Trophoblast cell (in vitro differentiated cells and primary cell): ENCODE results near the gene GRIA4.

Source experiments
- DNase-seq, 2 donors: peaks; one replicate each; pipeline ENCODE4 v3.0.0-alpha.2; 2016
- H2AFZ ChIP-seq: 2 replicates; pipeline ENCODE4 v1.6.1; 2013; ENCODE audit warnings: low read length, moderate library complexity, mild to moderate bottlenecking; ENCODE audit not compliant: insufficient read depth, poor library complexity
- H2AK5ac ChIP-seq: 2 replicates; pipeline ENCODE4 v1.6.1; 2013; ENCODE audit warnings: mild to moderate bottlenecking, low read length
- H2BK120ac ChIP-seq: 2 replicates; pipeline ENCODE4 v1.6.1; 2013; ENCODE audit warnings: low read length, mild to moderate bottlenecking, moderate library complexity; ENCODE audit not compliant: insufficient read depth, poor library complexity
- H2BK12ac ChIP-seq: 2 replicates; pipeline ENCODE4 v1.6.1; 2013; ENCODE audit warnings: mild to moderate bottlenecking, low read length, moderate library complexity
- H2BK5ac ChIP-seq: 2 replicates; pipeline ENCODE4 v1.6.1; 2013; ENCODE audit warnings: low read length, low read depth, moderate library complexity, mild to moderate bottlenecking; ENCODE audit not compliant: poor library complexity
- H3K14ac ChIP-seq: 2 replicates; pipeline ENCODE4 v1.6.1; 2013; ENCODE audit warnings: mild to moderate bottlenecking, low read length
- H3K18ac ChIP-seq: 2 replicates; pipeline ENCODE4 v1.6.1; 2013; ENCODE audit warnings: mild to moderate bottlenecking, low read length
- H3K23ac ChIP-seq: 2 replicates; pipeline ENCODE4 v1.6.1; 2013; ENCODE audit warnings: low read length
- H3K27ac ChIP-seq: 2 replicates; pipeline ENCODE4 v1.5.1; 2013; ENCODE audit warnings: low read depth, mild to moderate bottlenecking, inconsistent platforms, low read length, moderate library complexity
- H3K27me3 ChIP-seq: 2 replicates; pipeline ENCODE4 v1.6.1; 2013; ENCODE audit warnings: inconsistent platforms, mild to moderate bottlenecking, low read length, moderate library complexity; ENCODE audit not compliant: insufficient read depth
- H3K36me3 ChIP-seq, 2 experiments: 1 replicate in 1 of 2; 2 replicates in 1 of 2; pipeline ENCODE4 v1.6.1; 2013; ENCODE audit warnings: low read length in 2 of 2, mild to moderate bottlenecking in 2 of 2, moderate library complexity in 1 of 2; ENCODE audit not compliant: insufficient read depth in 2 of 2, control insufficient read depth in 1 of 2
- H3K4ac ChIP-seq: 2 replicates; pipeline ENCODE4 v1.6.1; 2013; ENCODE audit warnings: low read depth, mild to moderate bottlenecking, low read length, moderate library complexity
- H3K4me1 ChIP-seq, 2 experiments: 1 replicate in 1 of 2; 2 replicates in 1 of 2; pipeline ENCODE4 v1.6.1; 2013; ENCODE audit warnings: low read length in 2 of 2, mild to moderate bottlenecking in 2 of 2, moderate library complexity in 1 of 2; ENCODE audit not compliant: insufficient read depth in 2 of 2, control insufficient read depth in 1 of 2
- H3K4me2 ChIP-seq: 2 replicates; pipeline ENCODE4 v1.6.1; 2013; ENCODE audit warnings: inconsistent platforms, mild to moderate bottlenecking, low read length, moderate library complexity
- H3K4me3 ChIP-seq: 2 replicates; pipeline ENCODE4 v1.5.1; 2013; ENCODE audit warnings: mild to moderate bottlenecking, low read depth, low read length, inconsistent platforms
- H3K79me1 ChIP-seq: one replicate; pipeline ENCODE4 v1.6.1; 2013; ENCODE audit warnings: low read length
- H3K79me2 ChIP-seq: 2 replicates; pipeline ENCODE4 v1.6.1; 2013; ENCODE audit warnings: low read length, mild to moderate bottlenecking; ENCODE audit not compliant: control insufficient read depth, insufficient read depth, poor library complexity
- H3K9ac ChIP-seq: 2 replicates; pipeline ENCODE4 v1.6.1; 2013; ENCODE audit warnings: mild to moderate bottlenecking, low read length
- H3K9me3 ChIP-seq: 2 replicates; pipeline ENCODE4 v1.6.1; 2013; ENCODE audit warnings: low read depth, mild to moderate bottlenecking, control low read depth, inconsistent platforms, low read length; ENCODE audit not compliant: insufficient read depth
- H4K12ac ChIP-seq: 2 replicates; pipeline ENCODE4 v1.6.1; 2013; ENCODE audit warnings: low read depth, mild to moderate bottlenecking, low read length, moderate library complexity
- H4K8ac ChIP-seq: 2 replicates; pipeline ENCODE4 v1.6.1; 2013; ENCODE audit warnings: low read depth, mild to moderate bottlenecking, low read length, moderate library complexity
- H4K91ac ChIP-seq: one replicate; pipeline ENCODE4 v1.6.1; 2013; ENCODE audit warnings: low read depth, mild to moderate bottlenecking, low read length, moderate library complexity
- WGBS: extraction: QIAGEN DNeasy Blood & Tissue Kit; methylation state at CpG from one replicate; pipeline ENCODE4 v1.1.7; 2013; ENCODE audit warnings: missing lambda C conversion rate; ENCODE audit not compliant: insufficient read length, insufficient coverage; ENCODE audit errors: extremely low coverage; 5-methylcytosine and 5-hydroxymethylcytosine counted together

The GRIA4 gene

GRCh38 chr11:106011481-106011880 lies 401.6 kb downstream of the GRIA4 start:
- Histone ChIP-seq H4K91ac (no peak overlapping the region), H3K27me3 (no peaks in the 10 kb centered on the region), H3K14ac (no peak overlapping the region), H3K4ac (no peak overlapping the region), H2BK5ac (no peak overlapping the region), H3K4me3 (no peak overlapping the region), H2AFZ (no peak overlapping the region), H3K18ac (no peak overlapping the region), H3K23ac (no peak overlapping the region), H3K9ac (no peak overlapping the region), H3K36me3 (peaks cover 6 to 12% of the 10 kb centered on the region in 2 experiments), H3K79me1 (no peaks in the 10 kb centered on the region), H2BK120ac (no peak overlapping the region), H2BK12ac (no peak overlapping the region), H3K4me2 (no peak overlapping the region), H3K27ac (no peak overlapping the region), H4K12ac (no peak overlapping the region), H2AK5ac (no peak overlapping the region), H3K9me3 (no peaks in the 10 kb centered on the region), H3K79me2 (no peaks in the 10 kb centered on the region), H4K8ac (no peak overlapping the region), H3K4me1 (no peaks in the 10 kb centered on the region)
- DNase-seq = no peak
- WGBS = no CpG with 5 or more reads among the region's 2 CpGs

- no peak overlapping the region for H3K4ac ChIP-seq
- H2BK12ac ChIP-seq = no peak overlapping the region
- H3K79me1 ChIP-seq = no peaks in the 10 kb centered on the region
- H3K18ac ChIP-seq = no peak overlapping the region
- no peak overlapping the region for H3K27ac ChIP-seq
- H2BK120ac ChIP-seq = no peak overlapping the region
- no peak overlapping the region for H2BK5ac ChIP-seq
- no peak overlapping the region for H3K14ac ChIP-seq
- no peaks in the 10 kb centered on the region for H3K27me3 ChIP-seq
- peaks cover 3 to 9% of the 10 kb centered on the region in 2 experiments for H3K36me3 ChIP-seq
- H3K9me3 ChIP-seq = no peaks in the 10 kb centered on the region
- no peak overlapping the region for H4K8ac ChIP-seq
- no peaks in the 10 kb centered on the region for H3K4me1 ChIP-seq
- H3K4me3 ChIP-seq = no peak overlapping the region
- no peak overlapping the region for H3K9ac ChIP-seq
- DNase-seq = peak; percentile 38 to 70
- no peak overlapping the region for H2AFZ ChIP-seq
- H3K79me2 ChIP-seq = no peaks in the 10 kb centered on the region
- H3K23ac ChIP-seq = no peak overlapping the region
- H4K91ac ChIP-seq = no peak overlapping the region
- no peak overlapping the region for H4K12ac ChIP-seq
- WGBS = no CpG with 5 or more reads among the region's 3 CpGs
- no peak overlapping the region for H3K4me2 ChIP-seq
- H2AK5ac ChIP-seq = no peak overlapping the region
Measured at GRCh38 chr11:106012744-106013143, 402.9 kb downstream of the GRIA4 start.

- Histone ChIP-seq H2BK12ac (no peak overlapping the region), H3K9me3 (no peaks in the 10 kb centered on the region), H3K9ac (no peak overlapping the region), H3K27ac (no peak overlapping the region), H3K79me2 (no peaks in the 10 kb centered on the region), H3K4me2 (no peak overlapping the region), H3K4me1 (no peaks in the 10 kb centered on the region), H3K27me3 (no peaks in the 10 kb centered on the region), H3K79me1 (no peaks in the 10 kb centered on the region), H3K4me3 (no peak overlapping the region), H4K91ac (no peak overlapping the region), H3K36me3 (peaks cover 3 to 9% of the 10 kb centered on the region in 2 experiments), H2BK5ac (no peak overlapping the region), H3K4ac (no peak overlapping the region), H3K18ac (no peak overlapping the region), H2BK120ac (no peak overlapping the region), H2AFZ (no peak overlapping the region), H2AK5ac (no peak overlapping the region), H4K8ac (no peak overlapping the region), H3K23ac (no peak overlapping the region), H3K14ac (no peak overlapping the region), H4K12ac (no peak overlapping the region)
- WGBS = no CpG with 5 or more reads among the region's 2 CpGs
- no peak for DNase-seq
Measured at GRCh38 chr11:106014035-106014434, 404.2 kb downstream of the GRIA4 start.

- no peak overlapping the region for H3K4me3 ChIP-seq
- H4K12ac ChIP-seq = no peak overlapping the region
- no peak overlapping the region for H4K91ac ChIP-seq
- peaks cover 2 to 6% of the 10 kb centered on the region in 2 experiments for H3K36me3 ChIP-seq
- no peak overlapping the region for H2BK5ac ChIP-seq
- no peaks in the 10 kb centered on the region for H3K27me3 ChIP-seq
- H3K14ac ChIP-seq = no peak overlapping the region
- DNase-seq = no peak
- H2BK120ac ChIP-seq = no peak overlapping the region
- H3K4me1 ChIP-seq = no peaks in the 10 kb centered on the region
- no peak overlapping the region for H3K23ac ChIP-seq
- no peak overlapping the region for H3K27ac ChIP-seq
- H3K79me1 ChIP-seq = no peaks in the 10 kb centered on the region
- H3K9me3 ChIP-seq = no peaks in the 10 kb centered on the region
- H2BK12ac ChIP-seq = no peak overlapping the region
- H2AFZ ChIP-seq = no peak overlapping the region
- H3K9ac ChIP-seq = no peak overlapping the region
- no CpG with 5 or more reads among the region's 2 CpGs for WGBS
- H4K8ac ChIP-seq = no peak overlapping the region
- no peak overlapping the region for H3K18ac ChIP-seq
- no peak overlapping the region for H2AK5ac ChIP-seq
- no peak overlapping the region for H3K4ac ChIP-seq
- no peak overlapping the region for H3K4me2 ChIP-seq
- no peaks in the 10 kb centered on the region for H3K79me2 ChIP-seq
Measured at GRCh38 chr11:106014620-106015019, 404.7 kb downstream of the GRIA4 start.
